ENCODE measurements around the gene POU3F1.
"Not testable (repeated sequence)": the region's sequence is repeated elsewhere in the genome, so short reads cannot be mapped to it uniquely, and the experiment has no call there.

Gene POU3F1

GRCh38 chr1:38050397-38051078 lies 3.9 kb upstream of the POU3F1 start:
- DNase-seq (ENCODE audit: extremely low read depth in 1 of 2, low read depth in 1 of 2), result no peak

- no peak for DNase-seq (ENCODE audit: extremely low read depth in 1 of 2, low read depth in 1 of 2)
These were observed 1.1 kb upstream of the POU3F1 start for GRCh38 chr1:38047603-38048141.

GRCh38 chr1:38046884-38047602 lies 450 bp upstream of the POU3F1 start:
- DNase-seq (ENCODE audit: extremely low read depth in 1 of 2, low read depth in 1 of 2), result peak in 1 of 2 donors; percentile 64

GRCh38 chr1:38045401-38046332 lies 926 bp downstream of the POU3F1 start:
- no peak for DNase-seq (ENCODE audit: extremely low read depth in 1 of 2, low read depth in 1 of 2)

- DNase-seq (ENCODE audit: extremely low read depth in 1 of 2, low read depth in 1 of 2), result no peak
These were observed 2.1 kb downstream of the POU3F1 start for GRCh38 chr1:38044221-38045215.

GRCh38 chr1:38043036-38043747 lies 3.4 kb downstream of the POU3F1 start:
- no peak for DNase-seq (ENCODE audit: extremely low read depth in 1 of 2, low read depth in 1 of 2)

GRCh38 chr1:38041936-38042834 lies 4.4 kb downstream of the POU3F1 start:
- DNase-seq (ENCODE audit: extremely low read depth in 1 of 2, low read depth in 1 of 2), result no peak

- DNase-seq (ENCODE audit: extremely low read depth in 1 of 2, low read depth in 1 of 2), result no peak
These were observed 7.1 kb downstream of the POU3F1 start for GRCh38 chr1:38039331-38040088.

- DNase-seq (ENCODE audit: extremely low read depth in 1 of 2, low read depth in 1 of 2), result no peak
These were observed 7.7 kb downstream of the POU3F1 start for GRCh38 chr1:38038861-38039260.

GRCh38 chr1:38037221-38037939 lies 9.2 kb downstream of the POU3F1 start:
- DNase-seq (ENCODE audit: extremely low read depth in 1 of 2, low read depth in 1 of 2), result no peak

- DNase-seq (ENCODE audit: extremely low read depth in 1 of 2, low read depth in 1 of 2), result no peak
These were observed 11.7 kb downstream of the POU3F1 start for GRCh38 chr1:38034871-38035270.

- DNase-seq (ENCODE audit: extremely low read depth in 1 of 2, low read depth in 1 of 2), result not testable (repeated sequence)
These were observed 13.6 kb downstream of the POU3F1 start for GRCh38 chr1:38032992-38033391.

GRCh38 chr1:38031513-38031866 lies 15.1 kb downstream of the POU3F1 start:
- DNase-seq (ENCODE audit: extremely low read depth in 1 of 2, low read depth in 1 of 2), result no peak

GRCh38 chr1:38030596-38031512 lies 15.7 kb downstream of the POU3F1 start:
- no peak for DNase-seq (ENCODE audit: extremely low read depth in 1 of 2, low read depth in 1 of 2)

- peak; percentile 60 to 84 for DNase-seq (ENCODE audit: extremely low read depth in 1 of 2, low read depth in 1 of 2)
These were observed 16.7 kb downstream of the POU3F1 start for GRCh38 chr1:38029685-38030511.
